K562 (cell line): ENCODE results near the gene DNAJB4. TPM values are rescaled to one million over a fixed set of nuclear protein-coding genes. Genes with fewer than 3 reads are reported as not detected.

Experiments used
- CXXC5 ChIP-seq: fragments of 250-450 bp; sonication (Bioruptor Pico); IDR thresholded peaks from 2 replicates; pipeline ENCODE4 v1.8.0; 2022; ENCODE audit warnings: inconsistent platforms, mild to moderate bottlenecking, moderate library complexity
- ESRRB ChIP-seq: fragments of 250-450 bp; sonication (Bioruptor Pico); IDR thresholded peaks from 2 replicates; pipeline ENCODE4 v1.5.0; 2020; ENCODE audit warnings: mild to moderate bottlenecking, moderate library complexity, borderline replicate concordance
- GABPB1 ChIP-seq: sonication (generic); formaldehyde crosslinking; IDR thresholded peaks from 2 replicates; pipeline ENCODE4 v1.8.0; 2022; ENCODE audit warnings: mild to moderate bottlenecking, missing genetic modification reagents
- HNRNPLL ChIP-seq: fragments of 200-400 bp; formaldehyde crosslinking; IDR thresholded peaks from 2 replicates; pipeline ENCODE4 v1.6.1; 2017; ENCODE audit warnings: low read length, low read depth, mild to moderate bottlenecking; ENCODE audit not compliant: poor library complexity, severe bottlenecking
- JUND ChIP-seq, 2 experiments: IDR thresholded peaks; 2 replicates in 1 of 2; 3 replicates in 1 of 2; pipeline ENCODE4 v1.6.1; 2011; ENCODE audit warnings: borderline replicate concordance in 2 of 2, low read depth in 2 of 2, low read length in 2 of 2, improper control_type of control experiment in 1 of 2, missing biosample characterization in 1 of 2, missing genetic modification characterization in 1 of 2, missing genetic modification reagents in 1 of 2
- MCM2 ChIP-seq: fragments of 450-650 bp; IDR thresholded peaks from 2 replicates; pipeline ENCODE4 v1.6.1; 2017; ENCODE audit warnings: low read depth, mild to moderate bottlenecking
- MEIS2 ChIP-seq: fragments of 450-650 bp; IDR thresholded peaks from 2 replicates; pipeline ENCODE4 v1.6.1; 2014; ENCODE audit warnings: mild to moderate bottlenecking; ENCODE audit not compliant: partially characterized antibody
- NFYB ChIP-seq: IDR thresholded peaks from 2 replicates; pipeline ENCODE4 v1.6.1; 2011; ENCODE audit warnings: mild to moderate bottlenecking, moderate library complexity; ENCODE audit not compliant: insufficient read length; ENCODE audit errors: extremely low read depth
- SPI1 ChIP-seq: IDR thresholded peaks from 2 replicates; pipeline ENCODE4 v1.6.1; 2011; ENCODE audit warnings: low read depth, low read length, control low read depth, borderline replicate concordance
- ZBTB1 ChIP-seq: sonication (generic); formaldehyde crosslinking; IDR thresholded peaks from 2 replicates; pipeline ENCODE4 v1.8.1; 2023; ENCODE audit warnings: missing genetic modification reagents, low read depth, mild to moderate bottlenecking, borderline replicate concordance
- ZBTB2 ChIP-seq: fragments of 450-650 bp; IDR thresholded peaks from 2 replicates; pipeline ENCODE4 v1.6.1; 2016; ENCODE audit warnings: antibody characterized with exemption
- ZNF134 ChIP-seq: fragments of 250-450 bp; sonication (Bioruptor Pico); conservative IDR thresholded peaks from 2 replicates; pipeline ENCODE4 v1.4.0; 2020
- ZNF280B ChIP-seq: fragments of 250-450 bp; sonication (Bioruptor Pico); IDR thresholded peaks from 2 replicates; pipeline ENCODE4 v1.5.1; 2021; ENCODE audit warnings: mild to moderate bottlenecking
- ZNF589 ChIP-seq: fragments of 200-800 bp; sonication (Bioruptor generic); IDR thresholded peaks from 2 replicates; pipeline ENCODE4 v1.6.1; 2016; ENCODE audit warnings: low read depth, missing genetic modification characterization, missing compliant biosample characterization
- polyA plus RNA-seq, 8 experiments: library from polyadenylated mRNA; depleted of rRNA in 4 of 8; stranded (reverse) in 5 of 8; unstranded in 3 of 8; fragments of >200 nt; fragmentation: Nextera tagmentation in 2 of 8; fragmentation: Illumina TruSeq in 1 of 8; extraction: Ambion mirVana in 2 of 8; extraction: Trizol in 1 of 8; gene quantifications; 2 replicates each; pipeline versions ENCODE4 v1.2.1 to v1.2.3, GENCODE V29; 2011 to 2014; ENCODE audit warnings: inconsistent platforms in 1 of 8, missing spikeins in 1 of 8
- total RNA-seq, 7 experiments: library from RNA; depleted of rRNA in 6 of 7; stranded (reverse); fragments of >200 nt in 6 of 7; fragmentation: Illumina TruSeq in 2 of 7; extraction: Trizol in 2 of 7; gene quantifications; 2 replicates each; pipeline versions ENCODE4 v1.2.1 to v1.2.3, GENCODE V29; 2011 to 2021; ENCODE audit warnings: low replicate concordance in 1 of 7
- TF ChIP-seq, protein P1 (sequence below): sonication (generic); formaldehyde crosslinking; IDR thresholded peaks from 2 replicates; pipeline ENCODE4 v1.9.0; 2022; ENCODE audit warnings: mild to moderate bottlenecking, missing genetic modification reagents
- TF ChIP-seq, protein P2 (sequence below): sonication (generic); formaldehyde crosslinking; IDR thresholded peaks from 2 replicates; pipeline ENCODE4 v1.4.0; 2020; ENCODE audit warnings: mild to moderate bottlenecking, missing genetic modification reagents
- TF ChIP-seq, protein P3 (sequence below): fragments of 150-350 bp; IDR thresholded peaks from 2 replicates; pipeline ENCODE4 v1.6.1; 2014; ENCODE audit warnings: low read depth, mild to moderate bottlenecking, low read length, borderline replicate concordance

Gene DNAJB4
- total and polyA plus RNA-seq, 9 of the 15 experiments (the other 6 are each of a cell fraction or from before 2014, with no cell fraction given), result 8.5 to 27.7 (median 19.8) TPM

- peak; percentile 65; the same call in 1 of the 2 replicates for TF ChIP-seq ZBTB2
- TF ChIP-seq NFYB, result no peak
- TF ChIP-seq GABPB1 (CRISPR knock-in tag), result peak; percentile 38; the same call in 1 of the 2 replicates
- TF ChIP-seq, protein P1, sequence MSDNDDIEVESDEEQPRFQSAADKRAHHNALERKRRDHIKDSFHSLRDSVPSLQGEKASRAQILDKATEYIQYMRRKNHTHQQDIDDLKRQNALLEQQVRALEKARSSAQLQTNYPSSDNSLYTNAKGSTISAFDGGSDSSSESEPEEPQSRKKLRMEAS (CRISPR knock-in tag), result no peak; the same call in 1 of the 2 replicates
- TF ChIP-seq JUND (IDR thresholded peaks at IDR 0.05; ENCODE audit: borderline replicate concordance, low read depth, low read length), result peak; percentile 55
- TF ChIP-seq JUND (tag; IDR thresholded peaks at IDR 0.05; ENCODE audit: borderline replicate concordance, low read depth, low read length), result peak; percentile 52; the same call in 1 of the 3 replicates
- TF ChIP-seq CXXC5 (CRISPR knock-in tag), result peak; percentile 78
- peak; percentile 30 for TF ChIP-seq MEIS2
- no peak for TF ChIP-seq ESRRB (CRISPR knock-in tag)
- peak; percentile 71 for TF ChIP-seq SPI1
- no peak; the same call in 1 of the 2 replicates for TF ChIP-seq ZBTB1 (CRISPR knock-in tag)
- TF ChIP-seq ZNF589 (CRISPR knock-in tag), result no peak
- TF ChIP-seq, protein P2, sequence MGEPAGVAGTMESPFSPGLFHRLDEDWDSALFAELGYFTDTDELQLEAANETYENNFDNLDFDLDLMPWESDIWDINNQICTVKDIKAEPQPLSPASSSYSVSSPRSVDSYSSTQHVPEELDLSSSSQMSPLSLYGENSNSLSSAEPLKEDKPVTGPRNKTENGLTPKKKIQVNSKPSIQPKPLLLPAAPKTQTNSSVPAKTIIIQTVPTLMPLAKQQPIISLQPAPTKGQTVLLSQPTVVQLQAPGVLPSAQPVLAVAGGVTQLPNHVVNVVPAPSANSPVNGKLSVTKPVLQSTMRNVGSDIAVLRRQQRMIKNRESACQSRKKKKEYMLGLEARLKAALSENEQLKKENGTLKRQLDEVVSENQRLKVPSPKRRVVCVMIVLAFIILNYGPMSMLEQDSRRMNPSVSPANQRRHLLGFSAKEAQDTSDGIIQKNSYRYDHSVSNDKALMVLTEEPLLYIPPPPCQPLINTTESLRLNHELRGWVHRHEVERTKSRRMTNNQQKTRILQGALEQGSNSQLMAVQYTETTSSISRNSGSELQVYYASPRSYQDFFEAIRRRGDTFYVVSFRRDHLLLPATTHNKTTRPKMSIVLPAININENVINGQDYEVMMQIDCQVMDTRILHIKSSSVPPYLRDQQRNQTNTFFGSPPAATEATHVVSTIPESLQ, result no peak
- TF ChIP-seq, protein P3, sequence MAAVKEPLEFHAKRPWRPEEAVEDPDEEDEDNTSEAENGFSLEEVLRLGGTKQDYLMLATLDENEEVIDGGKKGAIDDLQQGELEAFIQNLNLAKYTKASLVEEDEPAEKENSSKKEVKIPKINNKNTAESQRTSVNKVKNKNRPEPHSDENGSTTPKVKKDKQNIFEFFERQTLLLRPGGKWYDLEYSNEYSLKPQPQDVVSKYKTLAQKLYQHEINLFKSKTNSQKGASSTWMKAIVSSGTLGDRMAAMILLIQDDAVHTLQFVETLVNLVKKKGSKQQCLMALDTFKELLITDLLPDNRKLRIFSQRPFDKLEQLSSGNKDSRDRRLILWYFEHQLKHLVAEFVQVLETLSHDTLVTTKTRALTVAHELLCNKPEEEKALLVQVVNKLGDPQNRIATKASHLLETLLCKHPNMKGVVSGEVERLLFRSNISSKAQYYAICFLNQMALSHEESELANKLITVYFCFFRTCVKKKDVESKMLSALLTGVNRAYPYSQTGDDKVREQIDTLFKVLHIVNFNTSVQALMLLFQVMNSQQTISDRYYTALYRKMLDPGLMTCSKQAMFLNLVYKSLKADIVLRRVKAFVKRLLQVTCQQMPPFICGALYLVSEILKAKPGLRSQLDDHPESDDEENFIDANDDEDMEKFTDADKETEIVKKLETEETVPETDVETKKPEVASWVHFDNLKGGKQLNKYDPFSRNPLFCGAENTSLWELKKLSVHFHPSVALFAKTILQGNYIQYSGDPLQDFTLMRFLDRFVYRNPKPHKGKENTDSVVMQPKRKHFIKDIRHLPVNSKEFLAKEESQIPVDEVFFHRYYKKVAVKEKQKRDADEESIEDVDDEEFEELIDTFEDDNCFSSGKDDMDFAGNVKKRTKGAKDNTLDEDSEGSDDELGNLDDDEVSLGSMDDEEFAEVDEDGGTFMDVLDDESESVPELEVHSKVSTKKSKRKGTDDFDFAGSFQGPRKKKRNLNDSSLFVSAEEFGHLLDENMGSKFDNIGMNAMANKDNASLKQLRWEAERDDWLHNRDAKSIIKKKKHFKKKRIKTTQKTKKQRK, result no peak
- TF ChIP-seq ZNF134 (CRISPR knock-in tag), result no peak
- TF ChIP-seq HNRNPLL, result peak; percentile 80
- TF ChIP-seq ZNF280B (CRISPR knock-in tag), result no peak
- no peak for TF ChIP-seq MCM2
These were observed 25.5 kb upstream of the DNAJB4 start, which contains the start of gene FUBP1 (continued) for GRCh38 chr1:77978969-77979876.
